ENCODE measurements around the gene SNAP91.
"Not testable (repeated sequence)": the region's sequence is repeated elsewhere in the genome, so short reads cannot be mapped to it uniquely, and the experiment has no call there.

SNAP91 gene

GRCh38 chr6:83708970-83709747, at the start of gene SNAP91:
Gene SNAP91, minus strand, starts transcription at chr6:83709101. Its CDS starts 1,174 bp downstream, at chr6:83707927.
- no peaks in the 10 kb centered on the region for H3K4me1 ChIP-seq (ENCODE audit: control insufficient read depth in 2 of 2, insufficient read depth in 2 of 2, low read length in 2 of 2)
- no peak within 1 kb of the TSS for H3K9ac ChIP-seq (ENCODE audit: low read depth in 1 of 2, low read length in 2 of 2)
- no peaks in the 10 kb centered on the region for H3K36me3 ChIP-seq (ENCODE audit: control insufficient read depth in 2 of 2, insufficient read depth in 2 of 2, low read length in 2 of 2)
- no peaks in the 10 kb centered on the region for H3K9me3 ChIP-seq (ENCODE audit: control insufficient read depth in 2 of 2, low read length in 2 of 2)
- H3K27ac ChIP-seq (ENCODE audit: low read depth in 2 of 2, low read length in 2 of 2), result no peak within 1 kb of the TSS
- peaks cover 13 to 16% of the 10 kb centered on the region in 2 donors for H3K27me3 ChIP-seq (ENCODE audit: control insufficient read depth in 2 of 2, insufficient read depth in 2 of 2, low read length in 2 of 2)
- peak within 1 kb of the TSS in 1 of 2 donors; percentile 7 for H3K4me3 ChIP-seq (ENCODE audit: low read length in 2 of 2)

GRCh38 chr6:83758533-83758932, 49.6 kb upstream of the SNAP91 start:
- no peak overlapping the region for H3K9ac ChIP-seq (ENCODE audit: low read depth in 1 of 2, low read length in 2 of 2)
- no peaks in the 10 kb centered on the region for H3K4me1 ChIP-seq (ENCODE audit: control insufficient read depth in 2 of 2, insufficient read depth in 2 of 2, low read length in 2 of 2)
- H3K9me3 ChIP-seq (ENCODE audit: control insufficient read depth in 2 of 2, low read length in 2 of 2), result peaks cover 3% of the 10 kb centered on the region in 2 donors
- no peak overlapping the region for H3K27ac ChIP-seq (ENCODE audit: low read depth in 2 of 2, low read length in 2 of 2)
- H3K27me3 ChIP-seq (ENCODE audit: control insufficient read depth in 2 of 2, insufficient read depth in 2 of 2, low read length in 2 of 2), result no peaks in the 10 kb centered on the region
- H3K4me3 ChIP-seq (ENCODE audit: low read length in 2 of 2), result no peak overlapping the region
- no peaks in the 10 kb centered on the region for H3K36me3 ChIP-seq (ENCODE audit: control insufficient read depth in 2 of 2, insufficient read depth in 2 of 2, low read length in 2 of 2)

GRCh38 chr6:83757021-83757420, 48.1 kb upstream of the SNAP91 start:
- peaks cover 3 to 5% of the 10 kb centered on the region in 2 donors for H3K9me3 ChIP-seq (ENCODE audit: control insufficient read depth in 2 of 2, low read length in 2 of 2)
- H3K27ac ChIP-seq (ENCODE audit: low read depth in 2 of 2, low read length in 2 of 2), result no peak overlapping the region
- H3K36me3 ChIP-seq (ENCODE audit: control insufficient read depth in 2 of 2, insufficient read depth in 2 of 2, low read length in 2 of 2), result no peaks in the 10 kb centered on the region
- no peak overlapping the region for H3K9ac ChIP-seq (ENCODE audit: low read depth in 1 of 2, low read length in 2 of 2)
- no peak overlapping the region for H3K4me3 ChIP-seq (ENCODE audit: low read length in 2 of 2)
- H3K27me3 ChIP-seq (ENCODE audit: control insufficient read depth in 2 of 2, insufficient read depth in 2 of 2, low read length in 2 of 2), result no peaks in the 10 kb centered on the region
- no peaks in the 10 kb centered on the region for H3K4me1 ChIP-seq (ENCODE audit: control insufficient read depth in 2 of 2, insufficient read depth in 2 of 2, low read length in 2 of 2)

GRCh38 chr6:83756565-83756964, 47.7 kb upstream of the SNAP91 start:
- H3K9me3 ChIP-seq (ENCODE audit: control insufficient read depth in 2 of 2, low read length in 2 of 2), result peaks cover 3 to 5% of the 10 kb centered on the region in 2 donors
- no peaks in the 10 kb centered on the region for H3K36me3 ChIP-seq (ENCODE audit: control insufficient read depth in 2 of 2, insufficient read depth in 2 of 2, low read length in 2 of 2)
- H3K27me3 ChIP-seq (ENCODE audit: control insufficient read depth in 2 of 2, insufficient read depth in 2 of 2, low read length in 2 of 2), result no peaks in the 10 kb centered on the region
- no peak overlapping the region for H3K4me3 ChIP-seq (ENCODE audit: low read length in 2 of 2)
- no peak overlapping the region for H3K9ac ChIP-seq (ENCODE audit: low read depth in 1 of 2, low read length in 2 of 2)
- no peak overlapping the region for H3K27ac ChIP-seq (ENCODE audit: low read depth in 2 of 2, low read length in 2 of 2)
- no peaks in the 10 kb centered on the region for H3K4me1 ChIP-seq (ENCODE audit: control insufficient read depth in 2 of 2, insufficient read depth in 2 of 2, low read length in 2 of 2)

- not testable (repeated sequence) for H3K27me3 ChIP-seq (ENCODE audit: control insufficient read depth in 2 of 2, insufficient read depth in 2 of 2, low read length in 2 of 2); H3K36me3 ChIP-seq (ENCODE audit: control insufficient read depth in 2 of 2, insufficient read depth in 2 of 2, low read length in 2 of 2); H3K4me3 ChIP-seq (ENCODE audit: low read length in 2 of 2); H3K27ac ChIP-seq (ENCODE audit: low read depth in 2 of 2, low read length in 2 of 2); H3K4me1 ChIP-seq (ENCODE audit: control insufficient read depth in 2 of 2, insufficient read depth in 2 of 2, low read length in 2 of 2); H3K9me3 ChIP-seq (ENCODE audit: control insufficient read depth in 2 of 2, low read length in 2 of 2); H3K9ac ChIP-seq (ENCODE audit: low read depth in 1 of 2, low read length in 2 of 2)
Measured at GRCh38 chr6:83752375-83752774, 43.5 kb upstream of the SNAP91 start.

- peaks cover 0 to 1% of the 10 kb centered on the region in 2 donors for H3K9me3 ChIP-seq (ENCODE audit: control insufficient read depth in 2 of 2, low read length in 2 of 2)
- H3K27ac ChIP-seq (ENCODE audit: low read depth in 2 of 2, low read length in 2 of 2), result no peak overlapping the region
- H3K36me3 ChIP-seq (ENCODE audit: control insufficient read depth in 2 of 2, insufficient read depth in 2 of 2, low read length in 2 of 2), result no peaks in the 10 kb centered on the region
- no peak overlapping the region for H3K4me3 ChIP-seq (ENCODE audit: low read length in 2 of 2)
- H3K27me3 ChIP-seq (ENCODE audit: control insufficient read depth in 2 of 2, insufficient read depth in 2 of 2, low read length in 2 of 2), result no peaks in the 10 kb centered on the region
- no peak overlapping the region for H3K9ac ChIP-seq (ENCODE audit: low read depth in 1 of 2, low read length in 2 of 2)
- no peaks in the 10 kb centered on the region for H3K4me1 ChIP-seq (ENCODE audit: control insufficient read depth in 2 of 2, insufficient read depth in 2 of 2, low read length in 2 of 2)
Measured at GRCh38 chr6:83741089-83741488, 32.2 kb upstream of the SNAP91 start.

GRCh38 chr6:83735461-83735860, 26.6 kb upstream of the SNAP91 start:
- Histone ChIP-seq H3K27me3 (ENCODE audit: control insufficient read depth in 2 of 2, insufficient read depth in 2 of 2, low read length in 2 of 2) (no peaks in the 10 kb centered on the region), H3K9ac (ENCODE audit: low read depth in 1 of 2, low read length in 2 of 2) (no peak overlapping the region), H3K4me1 (ENCODE audit: control insufficient read depth in 2 of 2, insufficient read depth in 2 of 2, low read length in 2 of 2) (no peaks in the 10 kb centered on the region), H3K27ac (ENCODE audit: low read depth in 2 of 2, low read length in 2 of 2) (no peak overlapping the region), H3K9me3 (ENCODE audit: control insufficient read depth in 2 of 2, low read length in 2 of 2) (no peaks in the 10 kb centered on the region), H3K4me3 (ENCODE audit: low read length in 2 of 2) (no peak overlapping the region), H3K36me3 (ENCODE audit: control insufficient read depth in 2 of 2, insufficient read depth in 2 of 2, low read length in 2 of 2) (no peaks in the 10 kb centered on the region)

GRCh38 chr6:83729871-83730270, 21.0 kb upstream of the SNAP91 start:
- H3K27me3 ChIP-seq (ENCODE audit: control insufficient read depth in 2 of 2, insufficient read depth in 2 of 2, low read length in 2 of 2), result no peaks in the 10 kb centered on the region
- H3K4me3 ChIP-seq (ENCODE audit: low read length in 2 of 2), result no peak overlapping the region
- H3K36me3 ChIP-seq (ENCODE audit: control insufficient read depth in 2 of 2, insufficient read depth in 2 of 2, low read length in 2 of 2), result no peaks in the 10 kb centered on the region
- no peak overlapping the region for H3K27ac ChIP-seq (ENCODE audit: low read depth in 2 of 2, low read length in 2 of 2)
- no peaks in the 10 kb centered on the region for H3K4me1 ChIP-seq (ENCODE audit: control insufficient read depth in 2 of 2, insufficient read depth in 2 of 2, low read length in 2 of 2)
- H3K9ac ChIP-seq (ENCODE audit: low read depth in 1 of 2, low read length in 2 of 2), result no peak overlapping the region
- no peaks in the 10 kb centered on the region for H3K9me3 ChIP-seq (ENCODE audit: control insufficient read depth in 2 of 2, low read length in 2 of 2)

- no peak overlapping the region for H3K9ac ChIP-seq (ENCODE audit: low read depth in 1 of 2, low read length in 2 of 2)
- no peaks in the 10 kb centered on the region for H3K36me3 ChIP-seq (ENCODE audit: control insufficient read depth in 2 of 2, insufficient read depth in 2 of 2, low read length in 2 of 2)
- H3K9me3 ChIP-seq (ENCODE audit: control insufficient read depth in 2 of 2, low read length in 2 of 2), result no peaks in the 10 kb centered on the region
- H3K4me3 ChIP-seq (ENCODE audit: low read length in 2 of 2), result no peak overlapping the region
- no peak overlapping the region for H3K27ac ChIP-seq (ENCODE audit: low read depth in 2 of 2, low read length in 2 of 2)
- no peaks in the 10 kb centered on the region for H3K27me3 ChIP-seq (ENCODE audit: control insufficient read depth in 2 of 2, insufficient read depth in 2 of 2, low read length in 2 of 2)
- H3K4me1 ChIP-seq (ENCODE audit: control insufficient read depth in 2 of 2, insufficient read depth in 2 of 2, low read length in 2 of 2), result no peaks in the 10 kb centered on the region
Measured at GRCh38 chr6:83722876-83723275, 14.0 kb upstream of the SNAP91 start.

GRCh38 chr6:83717809-83718208, 8.9 kb upstream of the SNAP91 start:
- Histone ChIP-seq H3K36me3 (ENCODE audit: control insufficient read depth in 2 of 2, insufficient read depth in 2 of 2, low read length in 2 of 2) (no peaks in the 10 kb centered on the region), H3K27ac (ENCODE audit: low read depth in 2 of 2, low read length in 2 of 2) (no peak overlapping the region), H3K9ac (ENCODE audit: low read depth in 1 of 2, low read length in 2 of 2) (no peak overlapping the region), H3K9me3 (ENCODE audit: control insufficient read depth in 2 of 2, low read length in 2 of 2) (peaks cover 0 to 3% of the 10 kb centered on the region in 2 donors), H3K4me1 (ENCODE audit: control insufficient read depth in 2 of 2, insufficient read depth in 2 of 2, low read length in 2 of 2) (no peaks in the 10 kb centered on the region), H3K27me3 (ENCODE audit: control insufficient read depth in 2 of 2, insufficient read depth in 2 of 2, low read length in 2 of 2) (no peaks in the 10 kb centered on the region), H3K4me3 (ENCODE audit: low read length in 2 of 2) (no peak overlapping the region)

Measured in mucosa of rectum (tissue), 2 donors.